T-helper 22 cell (primary cell): ENCODE results near the gene BARX2.

Experiments
- DNase-seq: peaks from one replicate; pipeline ENCODE4 v3.0.0-alpha.2; 2020; ENCODE audit warnings: low read depth

BARX2 gene

GRCh38 chr11:129440028-129440713 is 64.5 kb downstream of the BARX2 start:
- DNase-seq: no peak

- no peak for DNase-seq
Observed at GRCh38 chr11:129442171-129442570, 66.5 kb downstream of the BARX2 start.

DNA sequence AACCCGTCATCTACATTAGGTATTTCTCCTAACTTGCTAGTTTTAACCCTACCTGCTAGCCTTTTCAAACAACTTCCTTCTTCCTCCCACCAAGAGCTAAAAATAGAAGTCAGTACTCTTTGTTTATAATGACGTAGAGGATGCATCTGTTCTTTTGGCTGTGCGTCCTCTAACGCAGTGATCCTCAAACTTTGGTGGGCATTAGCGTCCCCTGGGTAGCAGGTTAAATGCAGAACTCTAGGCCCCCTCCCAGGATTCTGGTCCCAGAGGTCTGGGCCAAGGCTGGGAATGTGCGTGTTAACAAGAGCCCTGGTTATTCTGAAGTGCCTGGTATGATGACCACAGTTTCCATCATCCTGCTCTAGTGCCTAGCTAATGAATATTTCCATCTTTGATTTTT is 67.6 kb downstream of the BARX2 start:
- DNase-seq: no peak

DNA sequence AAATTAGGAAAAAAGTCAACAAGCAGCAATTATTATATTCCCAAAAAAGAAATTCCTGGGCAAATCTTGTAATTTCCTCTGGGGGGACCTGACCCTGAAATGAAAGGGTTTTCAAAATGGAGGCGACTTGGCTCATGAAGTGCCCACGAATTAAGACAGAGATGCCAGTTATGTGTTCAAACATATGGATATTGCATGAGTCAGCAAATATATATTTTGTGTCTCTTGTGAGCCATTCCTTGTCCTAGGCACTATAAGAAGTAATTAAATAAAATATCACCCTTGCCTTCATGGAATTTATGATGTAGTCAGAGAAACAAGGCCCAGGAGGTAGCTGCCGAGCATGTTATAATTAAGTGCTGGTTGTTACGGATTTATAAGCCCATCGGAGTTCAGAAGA is 68.6 kb downstream of the BARX2 start:
- DNase-seq: no peak

GRCh38 chr11:129445226-129445625 is 69.6 kb downstream of the BARX2 start:
- no peak for DNase-seq

- DNase-seq: no peak
Observed at GRCh38 chr11:129446572-129446971, 70.9 kb downstream of the BARX2 start.

DNA sequence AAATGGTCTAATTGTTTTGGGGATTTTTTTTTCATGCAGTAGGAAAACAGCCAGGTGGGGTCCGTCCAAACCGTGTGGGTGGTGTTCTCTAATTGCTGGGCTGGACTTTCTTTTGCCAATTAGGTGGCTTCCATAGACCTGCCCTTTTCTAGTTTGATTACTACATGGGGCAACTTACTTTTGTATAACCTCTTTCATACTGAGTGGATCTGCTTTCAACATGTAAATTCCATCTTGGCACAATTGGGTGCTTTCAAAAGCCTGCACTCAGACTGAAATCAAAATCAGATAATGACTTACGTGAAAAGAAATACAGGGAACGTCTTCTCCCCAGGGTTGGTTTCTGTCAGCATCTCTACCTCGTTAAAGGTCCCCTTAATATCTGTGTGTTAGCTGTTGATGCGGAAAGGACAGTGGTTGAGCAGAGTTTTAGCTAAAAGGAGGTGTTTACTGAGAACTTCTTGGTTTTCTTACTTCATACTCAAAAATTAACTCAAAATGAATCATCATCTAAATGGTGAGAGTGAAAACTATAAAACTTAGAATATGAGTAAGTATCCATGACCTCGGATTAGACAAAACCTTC is 72.1 kb downstream of the BARX2 start:
- no peak for DNase-seq

DNA sequence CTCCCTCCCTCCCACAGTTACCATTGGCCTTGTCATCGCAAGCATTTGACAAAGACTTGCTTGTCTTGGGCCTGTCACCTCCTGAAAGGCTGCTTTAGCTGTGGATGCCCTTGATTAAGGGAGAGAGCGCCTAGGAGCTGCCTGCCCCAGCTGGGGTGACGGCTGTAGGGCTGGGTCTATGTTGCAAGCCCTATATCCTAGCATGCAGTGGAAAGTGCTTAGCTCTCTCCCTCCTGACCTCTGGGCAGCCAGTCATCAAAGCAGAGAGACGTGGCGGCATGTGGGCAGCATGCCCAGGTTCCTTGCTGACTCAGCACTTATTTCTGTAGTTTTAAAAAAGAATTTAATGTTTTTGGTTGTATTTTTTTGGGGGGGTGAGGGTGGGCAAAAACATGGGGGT is 75.9 kb downstream of the BARX2 start:
- no peak for DNase-seq

GRCh38 chr11:129453293-129453721 is 77.7 kb downstream of the BARX2 start:
- no peak for DNase-seq

DNA sequence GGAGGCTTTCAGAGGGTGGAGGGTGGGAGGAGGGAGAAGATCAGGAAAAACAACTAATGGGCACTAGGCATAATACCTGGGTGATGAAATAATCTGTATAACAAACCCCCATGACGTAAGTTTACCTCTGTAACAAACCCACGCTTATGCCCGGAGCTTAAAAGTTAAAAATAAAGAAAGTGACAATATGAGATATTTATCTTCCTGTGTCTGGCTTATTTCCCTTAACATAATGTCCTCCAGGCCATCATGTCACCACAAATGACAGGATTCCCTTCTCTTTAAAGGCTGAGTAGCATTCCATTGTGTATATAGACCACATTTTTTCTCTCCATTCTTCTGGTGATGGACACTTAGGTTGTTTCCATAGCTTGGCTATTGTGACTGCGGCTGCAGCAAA is 79.5 kb downstream of the BARX2 start:
- DNase-seq: no peak

DNA sequence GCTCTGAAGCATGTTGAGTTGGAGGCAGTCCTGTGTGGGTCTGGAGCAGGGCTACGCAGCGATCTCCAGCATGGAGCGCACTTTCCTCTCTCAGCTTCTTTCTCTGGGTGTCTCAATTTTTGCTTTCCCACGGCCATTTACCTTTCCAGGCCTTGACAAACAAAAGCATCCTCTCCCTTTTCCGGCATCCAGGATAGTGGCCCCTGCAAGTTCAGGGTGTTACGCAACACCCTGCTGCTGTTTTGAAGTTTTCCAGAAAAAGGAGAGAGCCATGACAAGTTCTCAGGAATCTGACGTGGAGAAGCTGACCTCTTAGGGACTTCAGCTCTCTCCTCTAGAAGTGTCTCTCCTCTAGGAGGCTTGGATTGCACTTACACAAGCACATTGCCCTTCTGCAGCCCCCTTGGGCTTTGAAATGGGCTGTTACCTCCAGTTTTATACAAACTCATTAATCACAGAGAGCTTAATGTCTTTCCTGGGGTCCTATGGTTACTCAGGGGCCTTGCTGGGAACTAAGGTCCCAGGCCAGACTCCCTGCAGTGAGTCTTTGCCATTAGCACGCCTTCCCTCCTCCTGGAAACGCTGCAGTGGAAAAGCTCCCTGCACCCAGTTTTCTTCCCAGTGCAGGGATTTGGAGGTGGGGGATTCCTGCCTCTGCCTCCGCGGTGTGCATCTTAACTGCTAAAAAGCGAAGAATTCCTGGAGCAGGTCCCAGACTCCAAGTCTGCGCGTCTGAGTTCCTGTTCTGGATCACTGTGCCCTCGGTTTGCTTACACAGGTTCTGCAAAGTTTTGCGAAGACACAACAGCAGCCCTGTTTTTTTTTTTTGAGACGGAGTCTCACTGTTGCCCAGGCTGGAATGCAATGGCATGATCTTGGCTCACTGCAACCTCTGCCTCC is 80.4 kb downstream of the BARX2 start:
- DNase-seq: no peak

DNA sequence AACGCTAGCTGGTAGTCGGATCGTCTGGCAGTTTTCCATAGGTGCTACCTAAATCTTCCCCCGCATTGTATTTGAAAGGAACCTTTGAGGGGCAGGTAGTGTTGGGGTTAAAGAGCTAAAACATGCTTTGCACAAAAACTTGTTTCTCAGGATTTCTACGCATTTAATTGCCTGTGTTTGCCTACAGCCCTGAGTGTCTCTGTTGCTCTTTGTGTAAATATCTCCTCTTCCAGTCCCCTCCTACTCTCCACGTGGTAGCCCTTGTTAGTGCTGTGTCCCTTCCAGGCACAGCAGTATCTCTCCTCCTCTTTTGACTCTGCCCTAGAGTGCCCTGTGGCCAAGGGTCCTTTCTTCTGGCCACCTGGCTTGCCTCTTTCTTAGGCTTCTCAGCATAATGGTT is 81.7 kb downstream of the BARX2 start:
- DNase-seq: no peak

- DNase-seq: no peak
Observed at GRCh38 chr11:129458278-129458677, 82.6 kb downstream of the BARX2 start.

GRCh38 chr11:129458756-129459535 is 83.3 kb downstream of the BARX2 start:
- DNase-seq: no peak

GRCh38 chr11:129460714-129461113 is 85.1 kb downstream of the BARX2 start:
- no peak for DNase-seq

DNA sequence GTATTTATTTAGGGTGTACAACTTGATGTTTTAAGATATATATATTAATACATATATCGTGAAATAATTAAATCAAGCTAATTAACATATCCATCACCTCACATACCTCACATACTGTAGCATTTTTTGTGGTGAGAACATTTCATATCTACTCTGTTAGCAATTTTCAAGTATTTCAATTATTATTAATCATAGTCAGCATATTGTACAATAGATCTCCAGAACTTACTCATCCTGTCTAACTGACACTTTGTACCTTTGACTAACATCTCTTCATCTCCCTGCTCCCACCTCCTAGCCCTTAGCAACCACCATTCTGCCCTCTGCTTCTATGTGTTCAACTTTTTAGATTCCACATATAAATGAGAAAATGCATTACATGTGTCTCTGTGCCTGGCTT is 108.4 kb downstream of the BARX2 start:
- DNase-seq: no peak

DNA sequence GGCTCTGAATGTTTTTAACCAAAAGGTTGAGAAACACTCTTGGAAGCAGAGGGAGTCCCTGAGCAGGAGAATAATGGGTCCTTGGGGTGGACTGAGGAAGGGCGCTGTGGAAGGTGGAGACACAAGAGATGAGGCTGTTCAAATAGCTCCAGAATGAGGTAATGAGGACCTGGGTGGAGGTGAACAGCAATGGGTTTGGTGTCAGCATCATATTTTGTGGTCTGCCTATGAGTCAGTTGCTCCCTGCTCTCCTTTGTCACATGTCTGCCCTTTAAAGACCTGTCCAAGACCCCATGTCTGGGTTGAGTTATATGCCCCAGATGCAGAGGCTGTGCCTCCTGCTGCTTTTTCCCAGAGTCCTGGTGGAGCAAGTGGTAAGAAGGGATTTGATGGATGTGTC is 113.6 kb downstream of the BARX2 start:
- no peak for DNase-seq

- DNase-seq: no peak
Observed at GRCh38 chr11:129490004-129490403, 114.4 kb downstream of the BARX2 start.

GRCh38 chr11:129493746-129494145 is 118.1 kb downstream of the BARX2 start:
- DNase-seq: no peak
